Prostate gland (tissue), 2 donors: ENCODE data around the gene DCDC1.

Source experiments
- POLR2AphosphoS5 ChIP-seq: sonication (generic); formaldehyde crosslinking; IDR thresholded peaks from one replicate; pipeline ENCODE4 v1.6.1; 2017; ENCODE audit warnings: antibody characterized with exemption
- TF ChIP-seq, protein P1 (sequence below), 4 experiments: fragments of 200-600 bp in 2 of 4; fragments of 450-650 bp in 2 of 4; sonication (generic) in 2 of 4; IDR thresholded peaks; 1 replicate in 3 of 4; 2 replicates in 1 of 4; pipeline ENCODE4 v1.5.1; 2016 to 2019; ENCODE audit warnings: antibody characterized with exemption in 4 of 4, mild to moderate bottlenecking in 2 of 4, moderate library complexity in 2 of 4

DNA sequence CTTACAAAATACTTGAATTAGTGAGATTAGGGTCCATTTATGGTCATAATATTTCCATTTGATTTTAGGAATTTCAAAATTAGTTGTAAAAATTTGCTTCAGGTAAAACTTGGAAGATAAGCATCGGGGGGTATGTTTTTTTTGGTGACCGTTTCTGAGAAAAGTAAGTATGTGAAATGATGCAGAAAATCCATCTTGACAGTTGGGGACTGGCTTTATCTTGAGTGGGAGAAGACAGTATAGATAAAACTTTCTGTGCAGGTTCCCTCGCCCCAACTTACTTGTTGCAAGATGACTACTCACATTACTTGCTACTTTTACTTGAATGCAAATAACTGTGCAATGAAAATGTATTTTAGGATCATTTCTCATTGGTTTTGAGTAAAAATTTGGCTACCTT lies 49.6 kb upstream of the DCDC1 start:
- TF ChIP-seq, protein P1, sequence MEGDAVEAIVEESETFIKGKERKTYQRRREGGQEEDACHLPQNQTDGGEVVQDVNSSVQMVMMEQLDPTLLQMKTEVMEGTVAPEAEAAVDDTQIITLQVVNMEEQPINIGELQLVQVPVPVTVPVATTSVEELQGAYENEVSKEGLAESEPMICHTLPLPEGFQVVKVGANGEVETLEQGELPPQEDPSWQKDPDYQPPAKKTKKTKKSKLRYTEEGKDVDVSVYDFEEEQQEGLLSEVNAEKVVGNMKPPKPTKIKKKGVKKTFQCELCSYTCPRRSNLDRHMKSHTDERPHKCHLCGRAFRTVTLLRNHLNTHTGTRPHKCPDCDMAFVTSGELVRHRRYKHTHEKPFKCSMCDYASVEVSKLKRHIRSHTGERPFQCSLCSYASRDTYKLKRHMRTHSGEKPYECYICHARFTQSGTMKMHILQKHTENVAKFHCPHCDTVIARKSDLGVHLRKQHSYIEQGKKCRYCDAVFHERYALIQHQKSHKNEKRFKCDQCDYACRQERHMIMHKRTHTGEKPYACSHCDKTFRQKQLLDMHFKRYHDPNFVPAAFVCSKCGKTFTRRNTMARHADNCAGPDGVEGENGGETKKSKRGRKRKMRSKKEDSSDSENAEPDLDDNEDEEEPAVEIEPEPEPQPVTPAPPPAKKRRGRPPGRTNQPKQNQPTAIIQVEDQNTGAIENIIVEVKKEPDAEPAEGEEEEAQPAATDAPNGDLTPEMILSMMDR (IDR thresholded peaks at IDR 0.05), result no peak
- no peak for TF ChIP-seq POLR2AphosphoS5
